CMK (cell line): Measurements from ENCODE around the gene JPH3.

Experiments used
- DNase-seq: peaks from one replicate; pipeline ENCODE4 v3.0.0-alpha.2; 2010; ENCODE audit warnings: low read depth

Gene JPH3

DNA sequence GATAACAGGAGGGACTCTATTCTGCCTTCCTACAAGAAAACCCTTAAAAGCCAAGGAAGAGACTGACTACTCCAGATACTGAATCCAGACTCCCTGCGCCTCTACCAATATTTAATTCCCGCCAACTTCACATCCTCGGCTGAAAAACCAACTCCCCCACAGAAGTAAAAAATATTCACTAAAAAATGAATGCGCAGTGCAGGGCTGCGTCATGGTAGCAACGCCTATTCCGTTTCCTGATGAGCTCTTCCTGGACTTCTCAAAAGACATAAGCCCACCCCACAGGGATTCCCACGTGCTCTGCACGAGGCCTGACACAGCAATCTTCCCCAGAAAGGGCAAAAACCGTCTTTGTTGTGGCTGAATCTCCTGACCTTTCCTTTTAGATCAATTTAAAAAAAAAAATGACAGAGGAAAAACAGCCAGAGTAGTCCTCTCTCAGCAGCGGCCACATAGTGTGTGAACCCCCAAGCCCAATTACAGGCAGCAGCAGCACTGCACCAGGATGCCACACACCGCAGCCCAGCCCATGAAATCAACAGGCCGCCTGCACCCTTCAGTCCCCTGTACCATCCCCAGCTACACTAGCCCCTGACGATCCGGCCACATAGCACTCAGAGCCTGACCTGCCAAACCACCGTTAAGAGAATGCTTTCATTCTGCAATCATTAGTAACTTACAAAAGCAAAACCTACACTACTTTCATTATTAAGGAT is 139.6 kb downstream of the JPH3 start:
- no peak for DNase-seq

- no peak for DNase-seq
Measured at GRCh38 chr16:87742781-87743490, 140.6 kb downstream of the JPH3 start.

DNA sequence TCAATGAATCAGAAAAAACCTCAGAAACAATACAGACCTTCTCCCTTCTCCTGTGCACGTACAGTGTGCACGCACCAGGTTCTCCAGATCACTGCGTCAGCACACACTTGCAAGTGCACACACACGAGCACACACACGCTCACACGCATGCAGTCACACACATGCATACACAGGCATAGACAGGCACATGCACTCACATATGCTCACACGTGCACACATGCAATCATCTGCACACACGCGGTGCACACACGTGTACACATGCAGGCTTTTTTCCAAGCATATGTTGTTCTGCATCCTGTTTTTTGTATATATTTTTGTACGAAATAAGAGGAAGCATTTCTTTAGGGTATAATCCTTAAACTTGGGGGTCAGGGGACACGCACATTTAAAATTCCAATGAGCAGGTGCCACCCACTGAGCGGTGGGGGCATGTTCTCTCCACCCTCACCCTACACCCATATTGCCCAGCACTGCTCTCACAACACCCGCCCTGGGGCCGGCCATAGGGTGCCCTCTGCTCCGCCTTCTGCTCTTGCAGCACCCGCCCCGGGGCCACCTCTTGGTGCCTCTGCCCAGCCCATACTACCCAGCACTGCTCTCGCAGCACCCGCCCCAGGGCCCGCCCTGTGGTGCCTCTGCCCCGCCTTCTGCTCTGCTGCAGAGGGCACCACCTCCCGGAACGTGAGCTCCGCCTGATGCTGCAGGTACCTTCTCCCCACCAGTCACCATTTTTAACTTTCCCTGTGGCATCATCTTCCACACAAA is 142.6 kb downstream of the JPH3 start:
- no peak for DNase-seq

DNA sequence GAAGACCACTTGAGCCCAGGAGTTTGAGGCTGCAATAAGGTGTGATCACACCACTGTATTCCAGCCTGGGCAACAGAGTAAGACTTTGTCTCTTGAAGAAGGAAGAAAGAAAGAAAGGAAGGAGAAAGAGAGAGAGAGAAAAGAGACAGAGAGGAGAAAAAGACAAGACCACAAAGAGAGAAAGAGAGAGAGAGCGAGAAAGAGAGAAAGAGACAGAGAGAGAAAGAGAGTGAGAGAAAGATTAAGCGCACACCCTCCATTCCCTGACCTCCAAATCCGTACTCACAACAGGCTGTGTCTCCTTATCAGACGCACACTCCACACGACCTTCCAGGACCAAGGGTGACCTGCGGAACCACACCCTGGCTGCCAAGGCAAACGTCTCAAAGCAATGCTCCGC is 143.9 kb downstream of the JPH3 start:
- no peak for DNase-seq
